ENCODE data around the gene BORCS5.

- TF ChIP-seq POLR2A (IDR thresholded peaks at IDR 0.05; ENCODE audit: low read length) (no peak), GATA1 (IDR thresholded peaks at IDR 0.05; ENCODE audit: low read depth, low read length) (no peak)
Measured at GRCh38 chr12:12507121-12507520, 150.2 kb downstream of the BORCS5 start.
